DND-41 (cell line): ENCODE measurements around the gene ZNF620.

ENCODE experiments used
- ATAC-seq: fragments of 200-7000 bp; cut with Tn5 transposase; 3 replicates; pipeline ENCODE4 v1.9.1; 2021; ENCODE audit warnings: low read depth; ENCODE audit not compliant: insufficient read depth
- DNase-seq: peaks from one replicate; pipeline ENCODE4 v3.0.0-alpha.2; 2020
- H2AFZ ChIP-seq: 2 replicates; pipeline ENCODE4 v1.6.0; 2012; ENCODE audit warnings: low read depth, low read length
- H3K27ac ChIP-seq: 2 replicates; pipeline ENCODE4 v1.5.1; 2012; ENCODE audit warnings: low read length, inconsistent platforms
- H3K27me3 ChIP-seq: fragments of 200-600 bp; sonication (generic); 2 replicates; pipeline ENCODE4 v1.6.0; 2012; ENCODE audit warnings: low read length, mild to moderate bottlenecking, inconsistent platforms; ENCODE audit not compliant: insufficient read depth, poor library complexity
- H3K36me3 ChIP-seq: 2 replicates; pipeline ENCODE4 v1.5.1; 2012; ENCODE audit warnings: low read length, inconsistent platforms; ENCODE audit not compliant: insufficient read depth
- H3K4me1 ChIP-seq: 2 replicates; pipeline ENCODE4 v1.5.1; 2012; ENCODE audit warnings: mild to moderate bottlenecking, low read length; ENCODE audit not compliant: insufficient read depth
- H3K4me2 ChIP-seq: 2 replicates; pipeline ENCODE4 v1.6.0; 2012; ENCODE audit warnings: mild to moderate bottlenecking, moderate library complexity, low read length, inconsistent platforms; ENCODE audit not compliant: insufficient read depth
- H3K4me3 ChIP-seq, 2 experiments: fragments of 200-600 bp in 1 of 2; shearing (Covaris generic) in 1 of 2; 2 replicates each; pipeline ENCODE4 v1.5.1; 2012 to 2016; ENCODE audit warnings: inconsistent platforms in 2 of 2, low read length in 2 of 2, mild to moderate bottlenecking in 2 of 2, low read depth in 1 of 2, moderate library complexity in 1 of 2
- H3K79me2 ChIP-seq: 2 replicates; pipeline ENCODE4 v1.6.0; 2012; ENCODE audit warnings: low read length, inconsistent platforms; ENCODE audit not compliant: insufficient read depth
- H3K9ac ChIP-seq: 2 replicates; pipeline ENCODE4 v1.6.0; 2012; ENCODE audit warnings: low read depth, mild to moderate bottlenecking, inconsistent platforms, low read length, moderate library complexity
- H3K9me3 ChIP-seq: 2 replicates; pipeline ENCODE4 v1.5.1; 2012; ENCODE audit warnings: low read length, moderate library complexity, mild to moderate bottlenecking, inconsistent platforms; ENCODE audit not compliant: insufficient read depth, severe bottlenecking
- H4K20me1 ChIP-seq: 2 replicates; pipeline ENCODE4 v1.6.0; 2012; ENCODE audit warnings: low read length; ENCODE audit not compliant: insufficient read depth
- EZH2 ChIP-seq: IDR thresholded peaks from 3 replicates; pipeline ENCODE4 v1.6.1; 2012; ENCODE audit warnings: borderline replicate concordance, low read depth, mild to moderate bottlenecking, moderate library complexity, low read length, inconsistent platforms; ENCODE audit not compliant: severe bottlenecking
- TF ChIP-seq, protein P1 (sequence below): IDR thresholded peaks from 2 replicates; pipeline ENCODE4 v1.5.1; 2012; ENCODE audit warnings: borderline replicate concordance, low read length, moderate library complexity, mild to moderate bottlenecking; ENCODE audit not compliant: poor library complexity, severe bottlenecking; ENCODE audit errors: extremely low read depth

ZNF620 gene

GRCh38 chr3:40464339-40465110 is 41.3 kb upstream of the ZNF620 start:
- Histone ChIP-seq H3K4me1 (peaks cover 6% of the 10 kb centered on the region; the same call in 1 of the 2 replicates), H3K27me3 (no peaks in the 10 kb centered on the region), H3K9me3 (no peaks in the 10 kb centered on the region), H3K4me3 (no peak overlapping the region), H3K9ac (no peak overlapping the region), H3K36me3 (peaks cover 58% of the 10 kb centered on the region), H3K4me2 (no peak overlapping the region), H2AFZ (no peak overlapping the region), H4K20me1 (peaks cover 23% of the 10 kb centered on the region; the same call in 1 of the 2 replicates), H3K79me2 (peaks cover 10% of the 10 kb centered on the region), H3K27ac (no peak overlapping the region)
- peak; percentile 87 for ATAC-seq
- DNase-seq: peak; percentile 29
- no peak for TF ChIP-seq EZH2
- TF ChIP-seq, protein P1, sequence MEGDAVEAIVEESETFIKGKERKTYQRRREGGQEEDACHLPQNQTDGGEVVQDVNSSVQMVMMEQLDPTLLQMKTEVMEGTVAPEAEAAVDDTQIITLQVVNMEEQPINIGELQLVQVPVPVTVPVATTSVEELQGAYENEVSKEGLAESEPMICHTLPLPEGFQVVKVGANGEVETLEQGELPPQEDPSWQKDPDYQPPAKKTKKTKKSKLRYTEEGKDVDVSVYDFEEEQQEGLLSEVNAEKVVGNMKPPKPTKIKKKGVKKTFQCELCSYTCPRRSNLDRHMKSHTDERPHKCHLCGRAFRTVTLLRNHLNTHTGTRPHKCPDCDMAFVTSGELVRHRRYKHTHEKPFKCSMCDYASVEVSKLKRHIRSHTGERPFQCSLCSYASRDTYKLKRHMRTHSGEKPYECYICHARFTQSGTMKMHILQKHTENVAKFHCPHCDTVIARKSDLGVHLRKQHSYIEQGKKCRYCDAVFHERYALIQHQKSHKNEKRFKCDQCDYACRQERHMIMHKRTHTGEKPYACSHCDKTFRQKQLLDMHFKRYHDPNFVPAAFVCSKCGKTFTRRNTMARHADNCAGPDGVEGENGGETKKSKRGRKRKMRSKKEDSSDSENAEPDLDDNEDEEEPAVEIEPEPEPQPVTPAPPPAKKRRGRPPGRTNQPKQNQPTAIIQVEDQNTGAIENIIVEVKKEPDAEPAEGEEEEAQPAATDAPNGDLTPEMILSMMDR: no peak

- Histone ChIP-seq H3K4me2 (no peak overlapping the region), H3K9ac (no peak overlapping the region), H3K4me1 (peaks cover 2% of the 10 kb centered on the region; the same call in 1 of the 2 replicates), H3K9me3 (no peaks in the 10 kb centered on the region), H3K27ac (no peak overlapping the region), H3K79me2 (peaks cover 6% of the 10 kb centered on the region; the same call in 1 of the 2 replicates), H3K36me3 (peaks cover 54% of the 10 kb centered on the region), H4K20me1 (peaks cover 19% of the 10 kb centered on the region; the same call in 1 of the 2 replicates), H2AFZ (no peak overlapping the region), H3K27me3 (no peaks in the 10 kb centered on the region), H3K4me3 (no peak overlapping the region)
- ATAC-seq (no peak), DNase-seq (no peak)
- TF ChIP-seq, protein P1: no peak
- TF ChIP-seq EZH2: no peak
These were observed 40.8 kb upstream of the ZNF620 start for GRCh38 chr3:40465111-40465407.

GRCh38 chr3:40465456-40465855 is 40.4 kb upstream of the ZNF620 start:
- peaks cover 2% of the 10 kb centered on the region; the same call in 1 of the 2 replicates for H3K79me2 ChIP-seq
- H3K9ac ChIP-seq: no peak overlapping the region
- H3K27ac ChIP-seq: no peak overlapping the region
- no peak for ATAC-seq
- H3K4me3 ChIP-seq: no peak overlapping the region
- H3K4me1 ChIP-seq: no peaks in the 10 kb centered on the region
- peaks cover 50% of the 10 kb centered on the region for H3K36me3 ChIP-seq
- no peak overlapping the region for H2AFZ ChIP-seq
- DNase-seq: no peak
- H3K27me3 ChIP-seq: no peaks in the 10 kb centered on the region
- TF ChIP-seq, protein P1: no peak
- TF ChIP-seq EZH2: no peak
- H3K9me3 ChIP-seq: no peaks in the 10 kb centered on the region
- H3K4me2 ChIP-seq: no peak overlapping the region
- peaks cover 17% of the 10 kb centered on the region; the same call in 1 of the 2 replicates for H4K20me1 ChIP-seq
